Ectodermal cell (in vitro differentiated cells): ENCODE data around the gene PRRX1.

ENCODE experiments used
- H3K27ac ChIP-seq: 2 replicates; pipeline ENCODE4 v1.7.0; 2013; ENCODE audit warnings: mild to moderate bottlenecking, low read depth, low read length; ENCODE audit not compliant: insufficient read depth, poor library complexity, severe bottlenecking
- H3K27me3 ChIP-seq: 2 replicates; pipeline ENCODE4 v1.7.0; 2013; ENCODE audit warnings: mild to moderate bottlenecking, low read length; ENCODE audit not compliant: insufficient read depth, control insufficient read depth, poor library complexity, severe bottlenecking
- H3K36me3 ChIP-seq: one replicate; pipeline ENCODE4 v1.7.0; 2013; ENCODE audit warnings: low read length; ENCODE audit not compliant: control insufficient read depth, insufficient read depth
- H3K4me1 ChIP-seq: one replicate; pipeline ENCODE4 v1.7.0; 2013; ENCODE audit warnings: low read length; ENCODE audit not compliant: control insufficient read depth, insufficient read depth
- H3K4me3 ChIP-seq: 2 replicates; pipeline ENCODE4 v1.7.0; 2013; ENCODE audit warnings: low read depth, low read length, control low read depth; ENCODE audit not compliant: insufficient read depth
- H3K9me3 ChIP-seq: 2 replicates; pipeline ENCODE4 v1.7.0; 2013; ENCODE audit warnings: mild to moderate bottlenecking, low read length, moderate library complexity; ENCODE audit not compliant: control insufficient read depth
- WGBS, 2 experiments: methylation state at CpG; one replicate each; pipeline ENCODE4 v1.1.7; 2013; ENCODE audit warnings: missing lambda C conversion rate in 2 of 2; 5-methylcytosine and 5-hydroxymethylcytosine counted together

PRRX1 gene

DNA sequence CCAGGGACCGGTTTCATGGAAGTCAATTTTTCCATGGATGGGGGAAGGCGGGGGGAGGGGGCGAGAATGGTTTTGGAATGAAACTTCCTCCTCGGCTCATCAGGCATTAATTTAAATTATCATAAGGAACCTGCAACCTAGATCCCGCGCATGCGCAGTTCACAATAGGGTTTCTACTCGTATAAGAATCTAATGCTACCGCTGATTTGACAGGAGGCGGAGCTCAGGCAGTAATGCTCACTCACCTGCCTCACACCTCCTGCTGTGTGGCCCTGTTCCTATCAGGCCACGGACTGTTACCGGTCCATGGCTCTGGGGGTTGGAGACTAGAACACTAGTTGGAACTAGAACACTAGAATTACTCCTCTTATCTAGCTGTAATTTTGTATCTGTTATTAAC, 38.0 kb downstream of the PRRX1 start:
- H3K27me3 ChIP-seq: no peaks in the 10 kb centered on the region
- WGBS, 2 experiments: 91 to 93% methylated on average over 12 of the region's 12 CpGs
- peaks cover 5% of the 10 kb centered on the region for H3K4me1 ChIP-seq
- H3K9me3 ChIP-seq: no peaks in the 10 kb centered on the region
- H3K27ac ChIP-seq: no peak overlapping the region
- no peak overlapping the region for H3K4me3 ChIP-seq
- H3K36me3 ChIP-seq: no peaks in the 10 kb centered on the region

DNA sequence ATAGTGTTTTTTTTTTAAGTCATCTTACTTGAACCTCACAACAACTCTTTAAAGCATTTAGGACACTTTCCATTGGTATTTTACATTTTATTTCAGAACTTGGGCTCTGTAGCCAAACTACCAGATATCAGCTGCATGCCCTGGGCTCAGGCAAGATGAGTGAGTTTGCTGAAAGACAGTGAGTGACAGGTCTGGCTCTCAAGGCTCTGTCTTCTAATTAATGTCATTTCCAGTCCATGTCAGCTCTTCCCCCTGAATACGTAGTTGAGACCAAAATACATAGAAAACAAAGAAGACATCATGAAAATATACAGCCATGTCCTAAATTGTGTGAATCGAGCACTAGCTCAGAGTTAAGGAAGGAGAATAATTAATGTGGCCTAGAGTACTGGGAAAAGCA, 39.7 kb downstream of the PRRX1 start:
- WGBS, 2 experiments: 100% methylated on average over 2 of the region's 2 CpGs; no CpG with 5 or more reads in 1 of the 2 experiments

GRCh38 chr1:170704256-170704655, 40.3 kb downstream of the PRRX1 start:
- no peak overlapping the region for H3K27ac ChIP-seq
- H3K27me3 ChIP-seq: no peaks in the 10 kb centered on the region
- no peaks in the 10 kb centered on the region for H3K9me3 ChIP-seq
- H3K36me3 ChIP-seq: no peaks in the 10 kb centered on the region
- H3K4me3 ChIP-seq: no peak overlapping the region
- WGBS, 2 experiments: 94 to 98% methylated on average over 3 of the region's 3 CpGs
- no peaks in the 10 kb centered on the region for H3K4me1 ChIP-seq

More for the DNA sequence above, 39.7 kb downstream of the PRRX1 start:
- Histone ChIP-seq H3K27ac (no peak overlapping the region), H3K4me1 (peaks cover 1% of the 10 kb centered on the region), H3K27me3 (no peaks in the 10 kb centered on the region), H3K36me3 (no peaks in the 10 kb centered on the region), H3K9me3 (no peaks in the 10 kb centered on the region), H3K4me3 (no peak overlapping the region)

- Histone ChIP-seq H3K27ac (no peak overlapping the region), H3K4me1 (no peaks in the 10 kb centered on the region), H3K36me3 (no peaks in the 10 kb centered on the region), H3K4me3 (no peak overlapping the region), H3K27me3 (no peaks in the 10 kb centered on the region), H3K9me3 (no peaks in the 10 kb centered on the region)
Measured at GRCh38 chr1:170705981-170706380, 42.0 kb downstream of the PRRX1 start.

DNA sequence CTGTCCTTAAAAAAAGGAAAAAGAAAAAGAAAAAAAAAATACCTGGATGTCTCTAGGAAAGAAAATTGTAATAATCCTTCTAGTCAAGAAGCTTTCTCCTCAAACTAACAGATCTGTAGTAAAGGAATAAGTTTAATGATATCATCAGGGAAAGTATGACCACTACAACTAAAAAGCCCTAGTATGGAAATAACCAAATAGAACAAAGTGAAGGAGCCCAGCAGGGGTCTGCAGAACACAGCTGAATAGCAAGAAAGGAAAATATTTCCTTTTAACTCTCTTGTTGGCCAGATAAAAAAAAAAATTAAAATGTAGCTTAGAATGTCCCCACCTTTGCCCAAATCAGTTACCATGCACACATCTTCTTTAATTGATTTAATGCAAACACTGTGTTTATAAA, 43.2 kb downstream of the PRRX1 start:
- Histone ChIP-seq H3K27ac (no peak overlapping the region), H3K9me3 (no peaks in the 10 kb centered on the region), H3K27me3 (no peaks in the 10 kb centered on the region)

DNA sequence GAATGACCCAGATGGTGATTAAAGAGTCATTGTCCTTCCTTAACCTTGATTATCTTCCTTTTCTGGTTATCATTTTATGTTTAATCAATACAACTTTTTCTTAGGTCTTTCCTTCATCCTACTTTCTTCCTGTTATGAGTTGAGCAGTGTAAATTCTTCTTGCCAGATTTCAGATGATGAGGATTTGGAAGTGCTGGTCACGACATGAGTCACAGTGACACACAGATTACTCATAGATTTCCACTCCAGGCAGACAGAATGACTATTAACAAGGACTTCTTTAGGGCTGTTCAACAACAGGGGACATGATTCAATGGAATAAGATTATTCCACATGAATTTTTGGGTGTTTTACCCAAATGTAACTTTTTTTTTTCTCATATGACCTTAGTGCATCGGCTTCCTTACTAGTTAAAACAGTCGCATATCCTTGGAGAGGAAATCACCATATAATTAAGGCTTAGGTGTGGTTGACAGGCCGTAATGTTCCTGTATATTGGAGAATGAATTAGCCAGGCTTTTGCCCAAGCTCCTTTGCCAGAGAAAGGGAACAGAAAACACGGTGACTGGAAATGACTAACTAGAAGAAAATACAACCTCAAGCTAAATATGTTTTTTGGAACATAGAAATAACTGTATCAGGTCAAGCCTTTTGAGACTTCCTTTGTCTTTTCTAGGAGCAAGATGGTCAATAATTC, 44.2 kb downstream of the PRRX1 start:
- H3K27me3 ChIP-seq: no peaks in the 10 kb centered on the region
- no peaks in the 10 kb centered on the region for H3K4me1 ChIP-seq
- H3K4me3 ChIP-seq: no peak overlapping the region
- H3K9me3 ChIP-seq: no peaks in the 10 kb centered on the region
- H3K27ac ChIP-seq: no peak overlapping the region
- no peaks in the 10 kb centered on the region for H3K36me3 ChIP-seq
- WGBS, 2 experiments: 94 to 98% methylated on average over 5 of the region's 5 CpGs

More for the DNA sequence above, 43.2 kb downstream of the PRRX1 start:
- H3K4me3 ChIP-seq: no peak overlapping the region
- H3K4me1 ChIP-seq: no peaks in the 10 kb centered on the region
- no peaks in the 10 kb centered on the region for H3K36me3 ChIP-seq

DNA sequence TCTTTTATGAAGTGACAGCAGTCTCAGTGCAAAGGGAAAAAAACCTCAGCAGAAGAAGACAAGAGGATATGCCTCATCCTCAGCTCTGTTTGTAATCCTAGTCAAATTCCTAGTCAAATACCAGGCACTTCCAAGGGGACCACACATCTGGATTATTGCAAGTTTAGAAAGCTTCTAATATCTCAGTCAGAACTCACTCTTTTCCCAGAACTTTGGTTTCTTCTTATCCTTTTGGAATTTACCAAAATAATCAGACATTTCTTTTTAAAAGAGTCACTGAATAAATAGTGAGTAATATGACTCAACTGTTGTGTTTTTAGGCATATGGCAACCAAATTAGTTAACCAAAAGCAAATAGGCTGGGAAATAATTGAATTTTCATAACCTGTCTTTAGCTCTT, 47.8 kb downstream of the PRRX1 start:
- Histone ChIP-seq H3K9me3 (no peaks in the 10 kb centered on the region), H3K27me3 (no peaks in the 10 kb centered on the region), H3K4me3 (no peak overlapping the region), H3K27ac (no peak overlapping the region), H3K4me1 (no peaks in the 10 kb centered on the region), H3K36me3 (no peaks in the 10 kb centered on the region)

GRCh38 chr1:170714163-170714562, 50.2 kb downstream of the PRRX1 start:
- no peaks in the 10 kb centered on the region for H3K27me3 ChIP-seq
- H3K9me3 ChIP-seq: no peaks in the 10 kb centered on the region
- H3K4me3 ChIP-seq: no peak overlapping the region
- no peak overlapping the region for H3K27ac ChIP-seq
- WGBS, 2 experiments: 91 to 94% methylated on average over 5 of the region's 5 CpGs
- H3K4me1 ChIP-seq: no peaks in the 10 kb centered on the region
- H3K36me3 ChIP-seq: no peaks in the 10 kb centered on the region

- H3K27me3 ChIP-seq: no peaks in the 10 kb centered on the region
- no peaks in the 10 kb centered on the region for H3K36me3 ChIP-seq
- no peaks in the 10 kb centered on the region for H3K4me1 ChIP-seq
- no peak overlapping the region for H3K4me3 ChIP-seq
- WGBS, 2 experiments: no CpG with 5 or more reads among the region's 1 CpG
- no peaks in the 10 kb centered on the region for H3K9me3 ChIP-seq
- no peak overlapping the region for H3K27ac ChIP-seq
Measured at GRCh38 chr1:170714938-170715337, 51.0 kb downstream of the PRRX1 start.

GRCh38 chr1:170716835-170717429, 53.0 kb downstream of the PRRX1 start:
- H3K9me3 ChIP-seq: no peaks in the 10 kb centered on the region
- no peaks in the 10 kb centered on the region for H3K36me3 ChIP-seq
- H3K4me3 ChIP-seq: no peak overlapping the region
- no peaks in the 10 kb centered on the region for H3K4me1 ChIP-seq
- no peaks in the 10 kb centered on the region for H3K27me3 ChIP-seq
- H3K27ac ChIP-seq: no peak overlapping the region
- WGBS, 2 experiments: 87 to 93% methylated on average over 3 of the region's 3 CpGs
